ENCODE data around the gene PIK3R5.

Gene PIK3R5

GRCh38 chr17:8832711-8833352 is 132.7 kb downstream of the PIK3R5 start:
- peak; percentile 26 to 52 for DNase-seq (ENCODE audit: low read depth in 2 of 2)

DNA sequence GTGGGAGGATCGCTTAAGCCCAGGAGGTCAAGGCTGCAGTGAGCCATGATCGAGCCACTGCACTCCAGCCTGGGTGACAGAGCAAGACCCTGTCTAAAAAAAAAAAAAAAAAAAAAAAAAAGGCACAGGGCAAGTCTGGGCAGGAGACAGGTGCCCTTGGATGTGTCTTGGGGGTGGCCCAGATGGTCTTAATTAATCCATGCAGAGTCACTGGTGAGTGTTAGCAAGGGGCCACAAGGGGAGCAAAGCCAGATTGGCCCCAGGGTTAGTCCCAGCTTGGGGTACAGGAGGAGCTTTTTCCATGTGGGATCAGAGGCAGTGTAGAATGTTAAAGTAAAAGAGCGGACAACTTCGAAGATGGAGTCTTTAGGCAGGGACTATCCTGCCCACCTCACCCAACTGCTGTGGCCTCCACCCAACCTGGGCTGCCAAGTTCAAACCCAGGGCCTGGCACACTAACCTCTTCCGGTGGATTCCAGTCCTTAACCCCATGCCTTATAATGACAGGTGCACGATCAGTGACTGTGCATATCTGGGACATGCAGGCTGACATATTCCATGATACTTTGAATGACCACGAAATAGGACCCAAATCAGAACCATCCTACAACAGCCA is 134.2 kb downstream of the PIK3R5 start:
- DNase-seq (ENCODE audit: low read depth in 2 of 2) = no peak

- no peak for DNase-seq (ENCODE audit: low read depth in 2 of 2)
These were observed 135.4 kb downstream of the PIK3R5 start for GRCh38 chr17:8830141-8830540.

DNA sequence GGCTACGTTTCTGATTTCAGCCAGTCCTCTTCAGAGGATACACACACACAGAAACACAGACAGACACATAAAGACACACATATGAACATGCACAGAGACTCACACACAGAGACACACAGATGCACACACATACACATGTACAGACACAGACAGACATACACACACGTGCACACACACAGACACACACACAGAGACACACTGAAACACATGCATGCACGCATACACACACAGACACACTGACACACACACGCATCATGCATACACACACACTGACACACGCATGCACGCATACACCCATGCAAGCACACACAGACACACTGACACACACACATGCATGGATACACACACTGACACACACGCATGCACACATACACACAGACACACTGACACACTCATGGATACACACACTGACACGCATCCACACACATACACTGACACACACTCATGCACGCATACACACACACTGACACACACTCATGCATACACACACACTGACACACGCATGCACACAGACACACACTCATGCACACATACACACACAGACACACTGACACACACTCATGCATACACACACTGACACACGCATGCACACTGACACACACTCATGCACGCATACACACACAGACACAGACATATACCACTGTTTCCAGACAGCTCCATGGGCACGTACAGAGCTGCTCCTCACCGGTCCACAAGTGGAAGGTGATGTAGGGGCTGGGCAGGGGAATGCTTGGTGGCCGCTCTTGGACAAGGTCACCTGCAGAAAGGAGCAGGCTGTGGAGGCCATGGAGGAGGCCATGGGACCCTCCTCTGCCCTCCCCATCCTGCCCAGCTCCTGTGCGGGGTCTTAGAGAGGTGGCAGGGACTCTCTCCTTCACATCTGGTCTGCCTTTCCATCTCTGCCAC is 136.2 kb downstream of the PIK3R5 start:
- no peak for DNase-seq (ENCODE audit: low read depth in 2 of 2)

Measured in stimulated activated CD4-positive, alpha-beta T cell treated with anti-CD3 and anti-CD28 coated beads, Interleukin-4, amount 100 ng/mL, for 48 hours (primary cell).